Activated naive CD8-positive, alpha-beta T cell treated with anti-CD3 and anti-CD28 coated beads for 36 hours (primary cell): ENCODE results near the gene PHETA2. TPM values are rescaled to one million over a fixed set of nuclear protein-coding genes. Genes with fewer than 3 reads are reported as not detected.
A peak's percentile ranks its signal among the peaks of the same experiment; 100 is the strongest.
"Not testable (repeated sequence)": the region's sequence is repeated elsewhere in the genome, so short reads cannot be mapped to it uniquely, and the experiment has no call there.

Experiments used
- DNase-seq: peaks from one replicate; pipeline ENCODE4 v3.0.0; 2021
- H3K27ac Mint-ChIP-seq: one replicate; pipeline ENCODE4 v1.8.0; 2022; ENCODE audit warnings: mild to moderate bottlenecking, moderate library complexity, mixed read lengths
- H3K27me3 Mint-ChIP-seq: one replicate; pipeline ENCODE4 v1.8.0; 2022; ENCODE audit warnings: mild to moderate bottlenecking, mixed read lengths
- H3K36me3 Mint-ChIP-seq: one replicate; pipeline ENCODE4 v1.8.0; 2021; ENCODE audit warnings: mild to moderate bottlenecking, mixed read lengths
- H3K4me1 Mint-ChIP-seq: one replicate; pipeline ENCODE4 v1.8.0; 2021; ENCODE audit warnings: mixed read lengths
- H3K4me3 Mint-ChIP-seq: one replicate; pipeline ENCODE4 v1.8.0; 2022; ENCODE audit warnings: mild to moderate bottlenecking, moderate library complexity, mixed read lengths
- H3K9me3 Mint-ChIP-seq: one replicate; pipeline ENCODE4 v1.8.0; 2022; ENCODE audit warnings: mixed read lengths
- total RNA-seq, 2 experiments: library from RNA; stranded (reverse); gene quantifications; one replicate each; pipeline ENCODE4 v1.2.3, GENCODE V29; 2021

The PHETA2 gene
- total RNA-seq, 2 experiments from 2014 or later: 1.5 to 2.1 TPM

DNA sequence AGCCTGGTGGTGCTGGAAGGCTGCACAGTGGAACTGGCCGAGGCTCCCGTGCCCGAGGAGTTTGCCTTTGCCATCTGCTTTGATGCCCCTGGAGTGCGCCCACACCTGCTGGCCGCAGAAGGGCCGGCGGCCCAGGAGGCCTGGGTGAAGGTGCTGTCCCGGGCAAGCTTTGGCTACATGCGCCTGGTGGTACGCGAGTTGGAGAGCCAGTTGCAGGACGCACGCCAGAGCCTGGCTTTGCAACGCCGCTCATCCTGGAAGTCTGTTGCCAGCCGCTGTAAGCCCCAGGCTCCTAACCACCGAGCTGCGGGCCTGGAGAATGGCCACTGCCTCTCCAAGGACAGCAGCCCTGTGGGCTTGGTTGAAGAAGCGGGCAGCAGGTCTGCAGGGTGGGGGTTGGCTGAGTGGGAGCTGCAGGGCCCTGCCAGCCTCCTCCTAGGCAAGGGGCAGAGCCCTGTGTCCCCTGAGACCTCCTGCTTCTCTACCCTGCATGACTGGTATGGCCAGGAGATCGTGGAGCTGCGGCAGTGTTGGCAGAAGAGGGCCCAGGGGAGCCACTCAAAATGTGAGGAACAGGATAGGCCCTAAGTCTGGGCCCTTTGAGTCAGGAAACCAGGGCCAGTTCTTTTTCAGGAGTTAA, 3.6 kb downstream of the PHETA2 start:
- peaks cover 25% of the 10 kb centered on the region for H3K4me1 Mint-ChIP-seq
- peaks cover 12% of the 10 kb centered on the region for H3K36me3 Mint-ChIP-seq
- no peaks in the 10 kb centered on the region for H3K27me3 Mint-ChIP-seq
- no peaks in the 10 kb centered on the region for H3K9me3 Mint-ChIP-seq
- H3K27ac Mint-ChIP-seq: no peak overlapping the region
- DNase-seq: no peak
- no peak overlapping the region for H3K4me3 Mint-ChIP-seq

DNA sequence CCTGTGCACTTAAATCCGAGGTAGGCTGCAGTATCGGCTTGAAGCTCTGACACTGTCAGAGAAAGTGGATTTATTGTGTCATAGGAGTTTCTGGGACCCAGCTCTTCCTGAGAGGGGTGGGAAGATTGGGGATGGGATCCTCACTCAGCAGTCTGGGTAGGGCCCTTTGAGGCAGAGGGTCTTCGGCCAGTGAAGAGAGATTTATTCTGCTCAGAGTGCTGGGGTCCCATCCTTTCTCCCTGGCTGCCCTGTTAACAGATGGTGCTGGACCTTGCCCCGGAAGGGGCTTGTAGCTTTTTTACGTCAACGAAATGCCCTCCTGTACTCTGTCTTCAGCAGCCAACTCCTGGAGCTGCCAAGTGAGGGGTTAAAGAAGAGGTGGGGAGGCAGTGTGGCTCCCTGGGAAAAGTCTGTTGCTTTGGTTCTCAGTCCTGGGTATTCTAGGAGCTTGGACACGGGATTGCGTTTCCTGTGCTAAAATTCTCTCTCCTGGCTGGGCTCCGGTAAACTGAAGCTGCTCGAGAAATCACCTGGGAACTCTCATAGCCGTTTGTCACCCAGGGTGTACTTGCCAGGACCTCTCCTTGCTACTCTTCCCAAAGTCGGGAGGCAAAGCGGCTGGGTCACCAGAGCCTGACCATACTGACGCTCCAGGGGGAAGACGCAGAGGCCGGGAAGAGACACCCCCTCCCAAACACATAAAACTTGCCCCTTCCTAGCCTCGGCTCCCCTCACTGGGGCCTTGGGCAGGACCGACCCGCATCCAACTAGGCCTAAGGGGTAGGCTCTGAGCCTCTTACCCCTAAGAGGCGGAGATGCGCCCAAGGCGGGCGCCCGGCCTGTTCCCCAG, 4.6 kb downstream of the PHETA2 start:
- H3K27ac Mint-ChIP-seq: peak overlapping the region; percentile 96
- H3K36me3 Mint-ChIP-seq: peaks cover 16% of the 10 kb centered on the region
- peak overlapping the region; percentile 97 for H3K4me3 Mint-ChIP-seq
- H3K27me3 Mint-ChIP-seq: no peaks in the 10 kb centered on the region
- H3K4me1 Mint-ChIP-seq: peaks cover 24% of the 10 kb centered on the region
- DNase-seq: no peak
- H3K9me3 Mint-ChIP-seq: no peaks in the 10 kb centered on the region

DNA sequence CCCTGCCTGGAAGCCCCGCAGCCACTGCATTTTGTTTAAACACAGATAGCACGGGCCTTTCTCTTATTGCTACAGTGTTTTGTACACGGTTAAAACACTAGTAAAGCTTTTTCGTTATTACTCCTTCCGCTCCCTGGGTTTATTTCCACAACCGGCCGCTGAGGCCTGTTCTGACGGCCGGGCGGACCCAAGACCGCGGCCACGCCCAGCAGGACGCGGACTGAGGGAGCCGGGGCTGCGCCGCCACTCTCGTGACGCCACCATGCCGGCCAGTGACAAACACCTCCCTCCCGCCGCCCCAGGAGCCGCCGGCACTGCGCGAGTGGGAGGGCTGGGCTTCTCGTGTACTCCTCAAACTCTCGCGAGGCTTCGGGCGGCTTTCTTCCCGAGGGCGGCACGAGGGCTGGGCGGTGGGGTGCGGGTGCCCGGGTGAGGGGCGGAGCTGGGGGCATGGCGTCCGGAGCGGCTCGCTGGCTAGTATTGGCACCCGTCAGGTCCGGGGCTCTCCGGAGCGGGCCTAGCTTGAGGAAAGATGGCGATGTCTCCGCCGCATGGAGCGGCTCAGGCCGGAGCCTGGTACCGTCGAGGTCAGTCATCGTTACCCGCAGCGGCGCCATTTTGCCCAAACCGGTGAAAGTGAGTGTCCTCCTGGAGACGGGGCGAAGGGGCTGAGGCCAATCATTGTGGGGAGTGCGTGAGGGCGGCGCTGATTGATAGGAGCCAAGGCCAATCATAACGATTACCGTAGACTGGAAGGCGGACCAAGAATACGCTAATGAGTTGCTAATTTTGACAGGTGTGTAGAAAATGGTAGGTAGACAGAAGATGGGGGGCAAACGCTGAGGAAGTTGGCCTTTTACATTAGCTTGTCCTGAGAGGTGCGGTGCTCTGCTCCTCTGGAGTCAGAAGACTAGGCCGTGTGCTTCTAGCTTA, 5.5 kb downstream of the PHETA2 start, which contains the start of gene SMDT1:
TSS of gene SMDT1 (plus strand) at position 382 of the 933 bp plus-strand sequence. CDS start at position 451, 69 bp downstream.
- H3K27me3 Mint-ChIP-seq: no peaks in the 10 kb centered on the region
- peak; percentile 98 for DNase-seq
- peaks cover 21% of the 10 kb centered on the region for H3K36me3 Mint-ChIP-seq
- H3K4me1 Mint-ChIP-seq: peaks cover 23% of the 10 kb centered on the region
- H3K27ac Mint-ChIP-seq: peak within 1 kb of the TSS; percentile 96
- no peaks in the 10 kb centered on the region for H3K9me3 Mint-ChIP-seq
- peak within 1 kb of the TSS; percentile 97 for H3K4me3 Mint-ChIP-seq

DNA sequence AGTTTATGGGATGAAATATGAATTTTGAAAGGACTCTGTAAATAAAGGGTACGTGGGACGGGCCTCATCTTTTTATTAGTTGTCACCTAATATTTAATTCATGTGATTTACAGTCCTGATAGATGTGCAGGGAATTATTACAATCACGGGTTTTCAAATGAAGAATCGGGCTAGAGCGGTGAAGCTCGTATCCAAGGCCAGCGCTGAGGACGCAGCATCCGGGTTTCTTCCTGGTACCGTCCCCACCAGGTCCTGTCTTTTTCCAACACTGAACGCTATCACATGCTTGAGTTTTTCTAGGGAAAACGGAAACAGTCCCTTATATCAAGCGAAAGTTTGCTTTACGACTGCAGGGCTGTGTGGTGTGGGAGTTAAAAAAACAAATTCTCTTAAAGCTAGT, 6.2 kb downstream of the PHETA2 start:
- Mint-ChIP-seq H3K36me3 (peaks cover 20% of the 10 kb centered on the region), H3K27ac (peak overlapping the region; percentile 96), H3K9me3 (no peaks in the 10 kb centered on the region), H3K4me1 (peaks cover 18% of the 10 kb centered on the region), H3K4me3 (peak overlapping the region; percentile 97), H3K27me3 (no peaks in the 10 kb centered on the region)
- no peak for DNase-seq

DNA sequence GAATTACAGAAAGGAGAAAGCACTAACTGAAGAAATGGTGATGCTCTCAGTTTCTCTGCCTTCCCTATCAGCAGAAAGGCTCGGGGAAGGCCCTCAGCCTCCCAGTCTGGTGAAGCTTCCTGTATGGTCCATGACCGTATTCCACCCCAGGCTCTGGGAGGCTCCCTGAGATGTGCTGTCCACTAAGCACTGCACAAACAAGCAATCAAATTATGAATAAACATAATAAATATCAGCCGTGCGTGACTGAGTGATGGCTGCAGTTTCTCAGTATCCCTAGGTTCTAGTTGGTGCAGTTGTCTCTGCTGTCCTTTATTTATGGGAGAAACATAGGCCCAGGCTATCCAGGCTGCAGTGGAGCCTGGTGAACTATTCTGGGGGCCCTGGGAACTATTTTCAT, 9.1 kb downstream of the PHETA2 start:
- Mint-ChIP-seq H3K36me3 (peaks cover 33% of the 10 kb centered on the region), H3K4me1 (peaks cover 20% of the 10 kb centered on the region), H3K27ac (no peak overlapping the region)

DNA sequence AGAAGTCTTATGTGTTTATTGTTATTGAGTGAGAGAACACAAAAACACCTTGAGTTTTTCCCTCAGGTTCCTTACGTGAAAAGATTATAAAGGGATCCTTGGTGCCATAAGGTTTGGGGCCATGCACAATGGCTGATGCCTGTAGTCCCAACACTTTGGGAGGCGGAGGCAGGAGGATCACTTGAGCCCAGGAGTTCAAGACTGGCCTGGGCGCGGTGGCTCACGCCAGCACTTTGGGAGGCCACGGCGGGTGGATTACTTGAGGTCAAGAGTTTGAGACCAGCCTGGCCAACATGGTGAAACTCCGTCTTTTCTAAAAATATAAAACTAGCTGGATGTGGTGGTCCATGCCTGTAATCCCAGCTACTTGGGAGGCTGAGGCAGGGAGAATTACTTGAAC, 10.8 kb downstream of the PHETA2 start:
- H3K27me3 Mint-ChIP-seq: no peaks in the 10 kb centered on the region
- peaks cover 26% of the 10 kb centered on the region for H3K4me1 Mint-ChIP-seq
- H3K36me3 Mint-ChIP-seq: peaks cover 46% of the 10 kb centered on the region
- H3K4me3 Mint-ChIP-seq: no peak overlapping the region
- peaks cover 4% of the 10 kb centered on the region for H3K9me3 Mint-ChIP-seq
- H3K27ac Mint-ChIP-seq: no peak overlapping the region
- DNase-seq: no peak

More for the DNA sequence above, 9.1 kb downstream of the PHETA2 start:
- no peak for DNase-seq
- H3K9me3 Mint-ChIP-seq: no peaks in the 10 kb centered on the region
- no peak overlapping the region for H3K4me3 Mint-ChIP-seq
- no peaks in the 10 kb centered on the region for H3K27me3 Mint-ChIP-seq

DNA sequence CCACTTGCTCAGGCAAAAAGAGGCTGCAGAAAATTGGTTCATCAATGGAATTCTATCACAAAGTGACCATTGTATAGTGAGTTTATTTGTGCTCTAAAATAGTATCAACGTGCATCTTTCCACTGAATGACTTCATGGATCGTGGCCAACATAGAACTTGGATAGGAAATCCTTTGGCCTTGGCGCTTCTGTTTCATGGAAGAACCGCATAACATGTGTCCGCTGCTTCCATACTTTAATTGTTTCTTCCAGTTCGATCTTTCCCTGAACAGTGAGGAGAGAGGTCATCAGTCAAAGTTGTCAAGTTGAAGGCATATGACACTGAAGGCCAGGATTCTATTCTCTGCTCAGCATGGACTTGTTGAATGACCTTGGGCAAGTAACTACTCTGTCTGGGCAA, 12.0 kb downstream of the PHETA2 start:
- DNase-seq: no peak
- Mint-ChIP-seq H3K27ac (no peak overlapping the region), H3K27me3 (no peaks in the 10 kb centered on the region), H3K4me3 (no peak overlapping the region), H3K9me3 (peaks cover 5% of the 10 kb centered on the region), H3K4me1 (peaks cover 24% of the 10 kb centered on the region), H3K36me3 (peaks cover 49% of the 10 kb centered on the region)

DNA sequence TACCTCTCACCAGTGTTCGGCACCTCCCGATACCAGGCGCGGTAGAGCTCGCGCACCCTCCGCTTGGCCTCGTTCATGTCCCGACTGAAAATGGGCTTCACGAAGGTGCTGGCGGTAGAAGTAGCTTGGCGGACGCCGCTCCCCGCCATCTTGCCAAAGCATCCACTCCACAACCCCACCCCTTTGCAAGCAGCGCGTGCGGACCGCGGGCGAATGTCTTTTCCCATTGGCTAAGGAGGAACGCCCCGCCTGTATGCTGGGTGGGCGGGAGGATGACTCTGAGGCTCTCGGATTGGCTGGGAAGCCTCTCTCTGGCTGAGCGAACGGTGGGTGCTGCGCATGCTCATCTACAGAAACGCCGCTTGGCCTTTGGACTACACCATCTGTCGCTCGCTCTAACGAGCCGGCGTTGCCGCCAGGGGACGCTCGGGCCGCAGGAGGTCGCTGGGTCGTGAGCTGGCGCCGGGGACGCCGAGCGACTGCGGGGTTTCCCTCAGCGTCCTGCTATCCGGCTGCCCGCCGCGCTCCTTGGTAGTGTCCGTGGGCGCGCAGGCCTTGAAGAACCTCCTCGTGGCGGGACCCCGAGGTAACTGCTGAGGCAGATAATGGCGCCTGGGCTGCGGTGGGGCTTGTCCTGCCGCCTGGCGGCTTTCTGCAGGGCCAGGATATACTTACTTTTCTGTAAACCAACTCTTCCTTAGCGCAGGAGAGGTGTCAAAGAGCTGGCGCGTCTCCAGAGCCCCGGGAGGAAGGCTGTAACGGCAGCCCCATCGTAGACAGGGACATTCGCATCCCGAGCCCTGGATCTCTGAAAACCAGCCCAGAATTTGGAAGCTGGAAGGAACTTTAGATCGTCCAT, 16.8 kb downstream of the PHETA2 start, which contains the start of gene NDUFA6:
TSS of gene NDUFA6 (minus strand) at position 177 of the 859 bp plus-strand sequence. CDS start at position 149, 28 bp downstream.
- peak within 1 kb of the TSS; percentile 100 for H3K27ac Mint-ChIP-seq
- peak within 1 kb of the TSS; percentile 97 for H3K4me3 Mint-ChIP-seq
- peak; percentile 98 for DNase-seq
- H3K4me1 Mint-ChIP-seq: peaks cover 20% of the 10 kb centered on the region
- peaks cover 5% of the 10 kb centered on the region for H3K9me3 Mint-ChIP-seq
- H3K36me3 Mint-ChIP-seq: peaks cover 30% of the 10 kb centered on the region
- H3K27me3 Mint-ChIP-seq: no peaks in the 10 kb centered on the region

DNA sequence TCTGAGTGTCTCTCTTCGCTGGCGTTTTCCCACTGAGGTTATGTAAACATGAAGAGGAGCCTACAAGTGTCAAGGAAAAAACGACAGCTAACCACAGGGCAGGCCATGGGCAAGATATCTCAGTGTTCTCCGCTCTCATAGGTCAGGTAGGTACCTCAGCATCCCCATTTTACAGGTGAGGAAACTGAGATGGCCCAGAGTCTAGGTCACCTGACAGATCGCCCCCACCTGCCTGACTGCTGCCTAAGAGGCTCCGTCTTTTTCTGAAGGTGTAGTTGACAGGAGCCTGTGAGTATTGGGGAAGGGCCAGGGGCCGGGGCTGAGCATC, 17.4 kb downstream of the PHETA2 start:
- peaks cover 5% of the 10 kb centered on the region for H3K9me3 Mint-ChIP-seq
- peaks cover 20% of the 10 kb centered on the region for H3K4me1 Mint-ChIP-seq
- DNase-seq: no peak
- no peaks in the 10 kb centered on the region for H3K27me3 Mint-ChIP-seq
- H3K27ac Mint-ChIP-seq: peak overlapping the region; percentile 100
- H3K4me3 Mint-ChIP-seq: peak overlapping the region; percentile 97
- peaks cover 26% of the 10 kb centered on the region for H3K36me3 Mint-ChIP-seq

DNA sequence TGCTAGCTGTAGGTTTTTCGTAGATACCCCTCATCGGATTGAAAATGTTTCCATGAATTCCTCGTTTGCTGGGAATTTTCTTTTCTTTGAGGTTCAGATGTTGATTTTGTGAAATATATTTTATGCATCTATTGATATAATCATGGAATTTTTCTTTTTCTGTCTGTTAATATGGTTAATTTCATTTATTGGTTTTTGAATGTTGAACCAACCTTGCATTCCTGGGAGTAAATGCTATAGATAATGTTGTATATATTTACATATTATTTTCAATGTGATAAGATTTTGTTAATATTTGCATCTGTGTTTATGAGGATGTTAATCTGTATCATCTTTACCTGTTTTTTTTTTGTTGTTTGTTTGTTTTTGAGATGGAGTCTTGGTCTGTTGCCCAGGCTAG, 27.2 kb downstream of the PHETA2 start:
- H3K36me3 Mint-ChIP-seq: peaks cover 49% of the 10 kb centered on the region
- no peaks in the 10 kb centered on the region for H3K27me3 Mint-ChIP-seq
- DNase-seq: no peak

DNA sequence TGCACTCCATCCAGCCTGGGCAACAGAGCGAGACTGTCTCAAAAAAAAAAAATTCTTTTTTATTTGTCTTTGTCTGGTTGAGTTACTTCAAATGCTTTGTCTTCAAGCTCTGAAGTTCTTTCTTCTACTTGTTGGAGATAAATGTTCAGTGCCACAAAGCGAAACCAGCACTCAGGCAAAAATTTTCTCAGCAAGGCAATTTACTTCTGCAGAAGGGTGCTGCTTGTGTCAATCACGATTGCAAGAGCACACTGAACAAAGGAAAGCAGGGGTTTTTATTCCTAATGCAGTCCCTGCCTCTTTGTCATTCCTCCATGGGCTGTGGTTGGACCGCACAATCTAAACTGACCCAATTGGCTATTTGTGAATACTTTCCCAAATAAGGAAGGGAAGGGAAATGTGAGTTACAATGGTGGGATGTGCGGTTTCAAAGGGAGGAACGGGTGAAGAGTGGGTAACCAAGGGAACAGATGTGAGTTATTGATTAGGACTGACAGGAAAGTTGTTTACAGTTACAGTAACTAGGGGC, 30.3 kb downstream of the PHETA2 start:
- Mint-ChIP-seq H3K36me3 (peaks cover 33% of the 10 kb centered on the region), H3K9me3 (peaks cover 22% of the 10 kb centered on the region)
- not testable (repeated sequence) for H3K4me3 Mint-ChIP-seq, H3K27ac Mint-ChIP-seq, H3K27me3 Mint-ChIP-seq, DNase-seq, H3K4me1 Mint-ChIP-seq

More for the DNA sequence above, 27.2 kb downstream of the PHETA2 start:
- H3K9me3 Mint-ChIP-seq: peaks cover 24% of the 10 kb centered on the region
- no peak overlapping the region for H3K27ac Mint-ChIP-seq
- H3K4me1 Mint-ChIP-seq: no peaks in the 10 kb centered on the region
- H3K4me3 Mint-ChIP-seq: no peak overlapping the region

DNA sequence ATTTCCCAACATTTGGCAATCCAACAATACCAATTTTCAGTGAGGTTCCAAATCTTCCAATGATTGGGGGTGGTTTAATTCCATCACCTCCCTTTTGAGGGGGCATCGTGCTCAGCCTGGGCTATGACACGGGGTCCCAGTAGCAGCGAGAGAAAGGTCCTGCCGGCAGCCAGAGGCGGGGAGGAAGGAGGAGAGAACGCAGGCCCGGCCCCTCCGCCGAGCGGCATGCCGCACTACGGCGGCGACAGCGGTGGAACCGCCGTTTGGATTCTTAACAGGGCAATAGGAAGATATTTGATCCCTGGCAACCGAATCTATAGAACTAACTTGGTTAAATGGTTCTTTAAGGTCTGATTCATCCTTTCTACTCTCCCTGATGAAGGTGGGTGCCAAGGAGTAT, 34.8 kb downstream of the PHETA2 start:
- Mint-ChIP-seq H3K9me3 (peaks cover 5% of the 10 kb centered on the region), H3K4me3 (no peak overlapping the region), H3K27me3 (no peaks in the 10 kb centered on the region), H3K27ac (no peak overlapping the region), H3K4me1 (no peaks in the 10 kb centered on the region), H3K36me3 (peaks cover 10% of the 10 kb centered on the region)
- DNase-seq: no peak

DNA sequence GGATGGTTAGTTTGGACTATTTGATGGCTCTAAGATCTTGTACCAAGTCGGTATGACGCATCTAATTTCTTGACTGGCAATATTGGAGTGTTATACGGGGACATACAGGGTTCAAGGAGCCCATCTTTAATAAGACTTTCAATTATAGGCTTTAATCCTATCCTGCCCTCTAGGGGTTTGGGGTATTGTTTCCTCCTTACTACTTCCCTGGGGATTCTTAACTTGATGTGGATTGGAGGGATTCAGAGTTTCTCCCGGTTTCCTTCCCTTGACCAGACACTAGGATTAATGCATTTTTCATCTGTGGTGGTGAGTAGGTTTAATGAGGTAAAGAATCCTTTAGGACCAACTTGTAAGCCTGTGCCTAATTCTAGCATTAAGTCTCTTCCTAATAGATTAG, 37.8 kb downstream of the PHETA2 start:
- Mint-ChIP-seq H3K4me1 (no peaks in the 10 kb centered on the region), H3K4me3 (no peak overlapping the region), H3K9me3 (peaks cover 7% of the 10 kb centered on the region), H3K27ac (no peak overlapping the region), H3K36me3 (peaks cover 15% of the 10 kb centered on the region), H3K27me3 (no peaks in the 10 kb centered on the region)
- no peak for DNase-seq

DNA sequence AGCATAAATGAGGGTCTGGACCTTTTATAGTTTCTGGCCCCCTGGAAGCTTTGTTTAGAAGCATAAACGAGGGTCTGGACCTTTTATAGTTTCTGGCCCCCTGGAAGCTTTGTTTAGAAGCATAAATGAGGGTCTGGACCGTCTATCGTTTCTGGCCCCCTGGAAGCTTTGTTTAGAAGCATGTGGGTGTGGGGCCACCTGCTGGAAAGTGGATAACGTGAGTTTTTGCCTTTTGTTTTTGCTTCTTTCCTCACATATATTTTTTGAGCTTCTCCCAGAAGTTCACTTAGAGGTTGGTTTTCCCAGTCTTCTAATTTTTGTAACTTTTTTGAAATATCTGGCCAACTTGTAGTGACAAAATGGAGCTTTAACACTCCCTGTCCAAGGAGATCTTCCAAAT, 38.7 kb downstream of the PHETA2 start:
- H3K9me3 Mint-ChIP-seq, H3K4me1 Mint-ChIP-seq, H3K27me3 Mint-ChIP-seq, DNase-seq, H3K27ac Mint-ChIP-seq, H3K4me3 Mint-ChIP-seq: not testable (repeated sequence)
- H3K36me3 Mint-ChIP-seq: peaks cover 17% of the 10 kb centered on the region
